ENCODE measurements around the gene RGS18.

DNA sequence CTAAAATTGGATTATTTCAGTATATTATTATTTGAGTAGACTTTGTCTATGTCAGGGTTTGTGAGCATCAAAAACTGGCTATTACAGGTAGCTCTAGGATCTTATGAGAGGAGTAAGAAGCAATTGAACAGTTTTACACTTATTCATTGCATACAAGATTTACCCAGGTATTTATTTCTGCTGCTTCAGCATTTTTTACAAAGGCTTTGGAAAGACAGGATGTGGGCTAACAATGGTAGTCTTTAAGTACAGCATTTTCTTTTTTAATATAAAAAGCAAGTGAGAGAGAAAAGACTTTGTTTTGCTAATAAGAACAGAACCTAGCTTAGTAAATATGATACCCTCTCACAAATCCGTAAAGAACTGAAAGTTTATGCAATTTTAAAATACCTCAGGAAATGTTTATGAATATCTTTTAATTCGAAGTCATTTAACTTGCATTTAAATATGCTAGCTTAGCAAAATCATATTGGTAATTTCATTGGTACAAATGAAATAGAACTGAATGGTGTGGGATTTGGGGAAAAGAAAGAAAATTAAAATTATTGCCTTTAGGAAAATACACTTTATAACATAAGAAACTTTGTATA, 32.1 kb upstream of the RGS18 start:
- TF ChIP-seq POLR2AphosphoS5 (IDR thresholded peaks at IDR 0.05; ENCODE audit: borderline replicate concordance, low read depth, low read length): no peak
- no peak for TF ChIP-seq EZH2 (IDR thresholded peaks at IDR 0.05)
- TF ChIP-seq FOXP2 (optimal IDR thresholded peaks at IDR 0.05; ENCODE audit: control extremely low read depth, extremely low read length, insufficient read depth): no peak
